ENCODE data around the gene DNAH17. TPM values are rescaled to one million over a fixed set of nuclear protein-coding genes. Genes with fewer than 3 reads are reported as not detected.

The DNAH17 gene
- 2.7 TPM for polyA plus RNA-seq (ENCODE audit: insufficient read length)

DNA sequence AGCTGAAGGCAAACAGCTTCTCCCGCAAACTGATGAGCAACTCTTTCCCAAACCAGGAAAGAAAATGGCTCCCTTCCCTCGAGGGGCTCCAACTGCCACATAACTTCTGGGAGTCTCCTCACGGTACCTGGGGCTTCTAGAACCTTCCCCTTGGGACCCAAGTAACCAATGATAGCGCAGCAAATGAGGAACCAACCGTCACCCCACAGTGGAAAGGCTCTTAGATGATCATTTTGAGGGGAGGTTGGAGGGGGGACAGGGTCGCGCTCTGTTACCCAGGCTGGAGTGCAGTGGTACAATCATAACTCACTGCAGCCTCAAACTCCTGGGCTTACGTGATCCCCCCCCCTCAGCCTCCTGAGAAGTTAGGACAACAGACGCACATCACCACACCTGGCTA lies at the start of gene DNAH17:
Gene DNAH17, minus strand, starts transcription at position 101 of the 400 bp plus-strand sequence. CDS start 2,339 bp downstream, outside the sequence.
- no peak for DNase-seq (ENCODE audit: low read depth)

- no peak for DNase-seq (ENCODE audit: low read depth)
Measured at GRCh38 chr17:78624324-78625151, 47.3 kb upstream of the DNAH17 start.

DNA sequence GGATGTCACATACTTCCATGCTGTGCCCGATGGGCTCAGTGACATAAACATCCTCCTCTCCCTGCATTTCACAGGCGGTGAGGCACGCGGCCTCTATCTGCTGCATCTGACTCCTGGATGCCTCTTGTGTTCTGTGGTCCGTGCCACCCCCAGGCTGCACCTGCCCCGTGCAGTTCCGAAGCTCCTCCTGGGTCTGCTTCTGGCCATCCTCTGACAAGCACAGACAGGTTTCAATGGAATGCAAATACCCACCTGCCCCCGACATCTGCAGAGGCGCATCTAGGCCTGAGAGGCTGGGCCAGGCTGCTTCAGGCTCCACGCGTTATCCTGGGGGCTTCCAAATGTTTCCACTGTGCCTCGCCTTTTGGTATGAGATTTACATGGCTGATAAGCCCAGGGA lies 46.3 kb upstream of the DNAH17 start:
- DNase-seq (ENCODE audit: low read depth), result no peak

GRCh38 chr17:78622491-78623265 lies 45.5 kb upstream of the DNAH17 start:
- no peak for DNase-seq (ENCODE audit: low read depth)

GRCh38 chr17:78621720-78622490 lies 44.7 kb upstream of the DNAH17 start:
- DNase-seq (ENCODE audit: low read depth), result no peak

- DNase-seq (ENCODE audit: low read depth), result no peak
Measured at GRCh38 chr17:78620099-78620498, 42.9 kb upstream of the DNAH17 start.

- DNase-seq (ENCODE audit: low read depth), result no peak
Measured at GRCh38 chr17:78619334-78619733, 42.1 kb upstream of the DNAH17 start.

- no peak for DNase-seq (ENCODE audit: low read depth)
Measured at GRCh38 chr17:78618264-78619066, 41.3 kb upstream of the DNAH17 start.

- no peak for DNase-seq (ENCODE audit: low read depth)
Measured at GRCh38 chr17:78617511-78618061, 40.4 kb upstream of the DNAH17 start.

- DNase-seq (ENCODE audit: low read depth), result no peak
Measured at GRCh38 chr17:78616946-78617345, 39.8 kb upstream of the DNAH17 start.

DNA sequence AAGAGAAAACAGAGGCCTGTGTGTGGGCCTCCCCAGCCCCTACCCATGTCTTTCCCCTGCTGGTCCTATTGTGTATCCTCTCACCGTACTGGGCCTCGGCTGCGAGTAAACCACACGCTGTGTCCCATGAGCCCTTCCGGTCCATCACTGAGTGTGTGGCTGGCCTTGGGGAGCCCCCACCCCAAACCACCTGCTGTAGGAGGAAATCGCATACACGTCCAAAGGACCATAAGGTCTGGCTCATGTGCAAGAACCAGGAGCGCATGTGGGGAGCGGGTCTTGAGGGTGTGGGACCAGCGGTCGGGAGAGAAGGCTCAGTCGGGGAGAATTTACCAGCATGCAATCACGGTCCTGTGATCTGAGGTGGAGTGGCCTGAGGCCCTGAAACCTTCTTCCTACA lies 38.4 kb upstream of the DNAH17 start:
- DNase-seq (ENCODE audit: low read depth), result no peak

GRCh38 chr17:78613416-78613815 lies 36.2 kb upstream of the DNAH17 start:
- no peak for DNase-seq (ENCODE audit: low read depth)

- DNase-seq (ENCODE audit: low read depth), result no peak
Measured at GRCh38 chr17:78611607-78612006, 34.4 kb upstream of the DNAH17 start.

DNA sequence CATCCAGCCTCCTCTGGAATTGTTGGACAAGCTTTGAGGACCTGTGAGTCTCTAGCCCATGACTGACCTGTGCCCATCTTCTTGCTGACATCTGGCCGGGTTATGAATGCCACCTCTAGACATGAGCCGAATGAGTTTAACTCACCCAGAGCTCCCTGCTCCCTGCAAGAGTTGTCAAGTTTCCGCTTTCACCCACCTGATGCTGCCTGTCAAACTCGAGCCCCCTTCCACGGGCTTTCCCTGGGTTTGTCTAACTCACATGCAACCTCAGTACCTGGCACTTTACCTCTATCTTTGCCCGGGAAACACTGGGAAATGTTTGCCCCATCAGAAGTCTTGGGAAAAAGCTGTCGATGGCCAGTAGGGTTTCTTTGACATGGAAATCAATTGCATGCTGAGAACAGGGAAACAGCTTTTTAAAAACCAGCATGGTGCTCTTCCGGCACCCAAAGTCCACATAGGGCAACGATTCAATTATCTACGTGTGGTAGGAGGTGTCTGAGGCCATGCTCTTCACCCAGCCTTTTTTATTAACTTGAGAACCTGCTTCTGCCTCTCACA lies 33.8 kb upstream of the DNAH17 start:
- no peak for DNase-seq (ENCODE audit: low read depth)

- no peak for DNase-seq (ENCODE audit: low read depth)
Measured at GRCh38 chr17:78609191-78609641, 32.0 kb upstream of the DNAH17 start.

DNA sequence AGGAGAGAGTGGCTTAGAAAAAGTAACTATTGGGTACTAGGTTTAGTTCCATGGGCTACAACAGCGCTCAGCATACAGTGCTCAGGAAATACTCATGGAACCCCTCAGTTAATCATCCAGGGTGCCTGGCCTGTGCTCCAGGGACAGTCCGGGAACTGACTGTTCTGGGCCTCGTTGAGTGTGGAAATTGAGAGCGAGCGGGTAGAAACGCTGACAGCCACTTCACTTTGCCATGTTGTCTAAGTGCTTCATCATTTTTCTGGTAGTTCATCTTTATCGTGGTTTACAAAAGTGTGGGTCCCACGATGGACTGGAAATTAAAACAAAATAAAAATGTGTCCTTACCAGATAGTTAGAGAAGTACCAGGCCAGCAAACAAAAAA lies 31.6 kb upstream of the DNAH17 start:
- DNase-seq (ENCODE audit: low read depth), result no peak

GRCh38 chr17:78608122-78608803 lies 31.1 kb upstream of the DNAH17 start:
- no peak for DNase-seq (ENCODE audit: low read depth)

DNA sequence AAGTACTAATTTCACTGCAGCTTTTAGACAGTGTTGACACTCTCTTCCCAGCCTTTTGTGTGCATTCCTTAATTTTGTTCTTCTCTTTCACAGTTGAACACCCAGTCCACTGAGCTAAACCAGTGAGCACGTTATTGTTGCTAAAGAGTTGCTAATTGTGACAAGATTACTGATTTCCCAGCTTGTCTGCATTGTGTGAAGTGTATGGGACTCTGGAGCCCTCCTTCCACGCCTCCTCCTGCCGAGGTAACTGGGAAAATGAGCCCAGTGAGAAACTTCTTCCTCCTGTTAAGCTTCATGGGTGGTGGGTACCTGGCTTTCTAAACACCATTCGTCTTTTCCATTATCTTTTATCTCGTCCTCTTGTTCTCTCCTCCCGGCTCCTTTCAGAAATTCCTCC lies 29.8 kb upstream of the DNAH17 start:
- DNase-seq (ENCODE audit: low read depth), result no peak

GRCh38 chr17:78605886-78606285 lies 28.7 kb upstream of the DNAH17 start:
- no peak for DNase-seq (ENCODE audit: low read depth)

DNA sequence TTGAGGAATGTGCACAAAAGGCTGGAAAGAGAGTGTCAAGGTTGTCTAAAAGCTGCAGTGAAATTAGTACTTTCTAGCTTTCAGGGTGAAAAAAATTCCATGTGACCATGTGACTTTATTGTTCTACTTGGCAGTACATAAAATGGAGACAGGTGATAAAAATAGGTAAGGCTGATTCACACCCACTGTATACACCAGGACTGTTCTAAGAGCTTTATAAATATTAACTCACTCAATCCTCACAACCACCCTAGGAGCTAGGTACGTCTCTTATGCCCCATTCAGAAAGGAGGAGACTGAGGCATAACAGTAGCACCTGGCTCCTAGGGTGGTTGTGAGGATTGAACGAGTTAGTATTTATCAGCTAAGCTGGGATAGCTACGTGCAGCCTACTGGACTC lies 28.2 kb upstream of the DNAH17 start:
- DNase-seq (ENCODE audit: low read depth), result no peak

Data from forelimb muscle (tissue), 1 donor.